GM23338 (cell line): ENCODE results near the gene LTBP2.

ENCODE experiments used
- CREB1 ChIP-seq: fragments of 250-450 bp; sonication (Bioruptor Pico); IDR thresholded peaks from 2 replicates; pipeline ENCODE4 v1.5.0; 2020; ENCODE audit warnings: low read depth, mild to moderate bottlenecking, moderate library complexity
- EZH2 ChIP-seq: fragments of 200-600 bp; sonication (generic); IDR thresholded peaks from one replicate; pipeline ENCODE4 v1.8.0; 2017; ENCODE audit warnings: antibody characterized with exemption, mild to moderate bottlenecking, low read depth; ENCODE audit not compliant: unreplicated experiment
- EZH2phosphoT487 ChIP-seq: fragments of 200-600 bp; sonication (generic); IDR thresholded peaks from one replicate; pipeline ENCODE4 v1.8.1; 2018; ENCODE audit warnings: antibody characterized with exemption; ENCODE audit not compliant: unreplicated experiment
- JUNB ChIP-seq: IDR thresholded peaks from one replicate; pipeline ENCODE4 v1.6.1; 2016; ENCODE audit warnings: antibody characterized with exemption; ENCODE audit not compliant: unreplicated experiment
- NANOG ChIP-seq: IDR thresholded peaks from 2 replicates; pipeline ENCODE4 v1.6.1; 2016; ENCODE audit warnings: antibody characterized with exemption, borderline replicate concordance
- POLR2AphosphoS5 ChIP-seq: IDR thresholded peaks from 2 replicates; pipeline ENCODE4 v1.6.1; 2016; ENCODE audit warnings: antibody characterized with exemption, low read depth
- STAT1 ChIP-seq: IDR thresholded peaks from one replicate; pipeline ENCODE4 v1.6.1; 2016; ENCODE audit warnings: antibody characterized with exemption; ENCODE audit not compliant: unreplicated experiment
- ZNF114 ChIP-seq: fragments of 250-450 bp; sonication (Bioruptor Pico); IDR thresholded peaks from 2 replicates; pipeline ENCODE4 v1.5.0; 2020; ENCODE audit warnings: mild to moderate bottlenecking, moderate library complexity
- ZNF331 ChIP-seq: fragments of 250-450 bp; sonication (Bioruptor Pico); IDR thresholded peaks from 2 replicates; pipeline ENCODE4 v1.5.0; 2020; ENCODE audit warnings: low read depth, mild to moderate bottlenecking, moderate library complexity
- TF ChIP-seq, protein P1 (sequence below), 2 experiments: fragments of 200-600 bp in 1 of 2; sonication (generic) in 1 of 2; conservative IDR thresholded peaks; 2 replicates each; pipeline versions ENCODE4 v1.5.1 to v1.6.1; 2016 to 2017; ENCODE audit warnings: antibody characterized with exemption in 2 of 2, low read depth in 2 of 2, mild to moderate bottlenecking in 2 of 2, moderate library complexity in 1 of 2
- TF ChIP-seq, protein P2 (sequence below): IDR thresholded peaks from one replicate; pipeline ENCODE4 v1.6.1; 2018; ENCODE audit warnings: antibody characterized with exemption; ENCODE audit not compliant: unreplicated experiment
- TF ChIP-seq, protein P3 (sequence below): IDR thresholded peaks from 2 replicates; pipeline ENCODE4 v1.6.1; 2016; ENCODE audit warnings: antibody characterized with exemption
- TF ChIP-seq, protein P4 (sequence below): fragments of 250-450 bp; sonication (Bioruptor Pico); IDR thresholded peaks from 2 replicates; pipeline ENCODE4 v1.5.0; 2020; ENCODE audit warnings: mild to moderate bottlenecking, moderate library complexity

DNA sequence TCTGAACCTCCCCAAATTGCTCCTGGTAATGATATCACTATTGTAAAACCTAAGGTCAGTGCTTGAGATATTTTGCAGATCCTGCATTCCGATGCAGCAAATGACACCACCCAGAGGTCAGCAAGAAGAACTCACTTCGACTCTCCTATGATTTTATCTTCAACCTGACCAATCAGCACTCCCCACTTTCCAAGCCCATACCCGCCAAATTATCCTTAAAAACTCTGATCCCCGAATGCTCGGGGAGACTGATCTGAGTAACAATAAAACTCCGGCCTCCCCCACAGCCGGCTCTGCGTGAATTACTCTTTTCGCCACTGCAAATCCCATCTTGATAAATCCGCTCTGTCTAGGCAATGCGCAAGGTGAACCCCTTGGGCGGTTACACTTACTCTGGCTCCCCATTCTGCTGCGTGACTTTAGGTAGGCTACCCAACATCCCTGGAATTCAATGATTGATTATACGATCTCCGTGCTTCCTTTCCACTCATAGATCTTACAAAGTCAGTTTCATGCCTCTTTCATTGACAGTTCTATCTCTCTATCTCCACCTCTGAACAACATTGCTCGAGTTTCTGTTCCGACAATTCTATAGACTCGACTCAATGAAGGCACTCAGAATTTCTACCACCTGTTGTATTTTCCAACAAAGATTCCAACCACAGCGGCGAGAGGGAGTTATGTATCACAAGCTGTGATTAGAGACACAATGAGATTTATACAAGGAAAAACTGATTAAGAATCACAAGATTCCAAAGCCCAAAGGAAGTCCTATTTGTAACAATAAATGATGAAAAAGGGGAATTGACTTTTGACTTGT is 119.9 kb downstream of the LTBP2 start:
- TF ChIP-seq EZH2 (no peak), CREB1 (CRISPR knock-in tag) (no peak), EZH2phosphoT487 (no peak), STAT1 (no peak), NANOG (no peak), POLR2AphosphoS5 (no peak), JUNB (no peak), ZNF331 (CRISPR knock-in tag) (no peak), ZNF114 (CRISPR knock-in tag) (no peak)
- TF ChIP-seq, protein P1, sequence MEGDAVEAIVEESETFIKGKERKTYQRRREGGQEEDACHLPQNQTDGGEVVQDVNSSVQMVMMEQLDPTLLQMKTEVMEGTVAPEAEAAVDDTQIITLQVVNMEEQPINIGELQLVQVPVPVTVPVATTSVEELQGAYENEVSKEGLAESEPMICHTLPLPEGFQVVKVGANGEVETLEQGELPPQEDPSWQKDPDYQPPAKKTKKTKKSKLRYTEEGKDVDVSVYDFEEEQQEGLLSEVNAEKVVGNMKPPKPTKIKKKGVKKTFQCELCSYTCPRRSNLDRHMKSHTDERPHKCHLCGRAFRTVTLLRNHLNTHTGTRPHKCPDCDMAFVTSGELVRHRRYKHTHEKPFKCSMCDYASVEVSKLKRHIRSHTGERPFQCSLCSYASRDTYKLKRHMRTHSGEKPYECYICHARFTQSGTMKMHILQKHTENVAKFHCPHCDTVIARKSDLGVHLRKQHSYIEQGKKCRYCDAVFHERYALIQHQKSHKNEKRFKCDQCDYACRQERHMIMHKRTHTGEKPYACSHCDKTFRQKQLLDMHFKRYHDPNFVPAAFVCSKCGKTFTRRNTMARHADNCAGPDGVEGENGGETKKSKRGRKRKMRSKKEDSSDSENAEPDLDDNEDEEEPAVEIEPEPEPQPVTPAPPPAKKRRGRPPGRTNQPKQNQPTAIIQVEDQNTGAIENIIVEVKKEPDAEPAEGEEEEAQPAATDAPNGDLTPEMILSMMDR (conservative IDR thresholded peaks at IDR 0.05; ENCODE audit: low read depth in 2 of 2), result peak; percentile 44 to 51
- TF ChIP-seq, protein P2, sequence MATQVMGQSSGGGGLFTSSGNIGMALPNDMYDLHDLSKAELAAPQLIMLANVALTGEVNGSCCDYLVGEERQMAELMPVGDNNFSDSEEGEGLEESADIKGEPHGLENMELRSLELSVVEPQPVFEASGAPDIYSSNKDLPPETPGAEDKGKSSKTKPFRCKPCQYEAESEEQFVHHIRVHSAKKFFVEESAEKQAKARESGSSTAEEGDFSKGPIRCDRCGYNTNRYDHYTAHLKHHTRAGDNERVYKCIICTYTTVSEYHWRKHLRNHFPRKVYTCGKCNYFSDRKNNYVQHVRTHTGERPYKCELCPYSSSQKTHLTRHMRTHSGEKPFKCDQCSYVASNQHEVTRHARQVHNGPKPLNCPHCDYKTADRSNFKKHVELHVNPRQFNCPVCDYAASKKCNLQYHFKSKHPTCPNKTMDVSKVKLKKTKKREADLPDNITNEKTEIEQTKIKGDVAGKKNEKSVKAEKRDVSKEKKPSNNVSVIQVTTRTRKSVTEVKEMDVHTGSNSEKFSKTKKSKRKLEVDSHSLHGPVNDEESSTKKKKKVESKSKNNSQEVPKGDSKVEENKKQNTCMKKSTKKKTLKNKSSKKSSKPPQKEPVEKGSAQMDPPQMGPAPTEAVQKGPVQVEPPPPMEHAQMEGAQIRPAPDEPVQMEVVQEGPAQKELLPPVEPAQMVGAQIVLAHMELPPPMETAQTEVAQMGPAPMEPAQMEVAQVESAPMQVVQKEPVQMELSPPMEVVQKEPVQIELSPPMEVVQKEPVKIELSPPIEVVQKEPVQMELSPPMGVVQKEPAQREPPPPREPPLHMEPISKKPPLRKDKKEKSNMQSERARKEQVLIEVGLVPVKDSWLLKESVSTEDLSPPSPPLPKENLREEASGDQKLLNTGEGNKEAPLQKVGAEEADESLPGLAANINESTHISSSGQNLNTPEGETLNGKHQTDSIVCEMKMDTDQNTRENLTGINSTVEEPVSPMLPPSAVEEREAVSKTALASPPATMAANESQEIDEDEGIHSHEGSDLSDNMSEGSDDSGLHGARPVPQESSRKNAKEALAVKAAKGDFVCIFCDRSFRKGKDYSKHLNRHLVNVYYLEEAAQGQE, result no peak
- TF ChIP-seq, protein P3, sequence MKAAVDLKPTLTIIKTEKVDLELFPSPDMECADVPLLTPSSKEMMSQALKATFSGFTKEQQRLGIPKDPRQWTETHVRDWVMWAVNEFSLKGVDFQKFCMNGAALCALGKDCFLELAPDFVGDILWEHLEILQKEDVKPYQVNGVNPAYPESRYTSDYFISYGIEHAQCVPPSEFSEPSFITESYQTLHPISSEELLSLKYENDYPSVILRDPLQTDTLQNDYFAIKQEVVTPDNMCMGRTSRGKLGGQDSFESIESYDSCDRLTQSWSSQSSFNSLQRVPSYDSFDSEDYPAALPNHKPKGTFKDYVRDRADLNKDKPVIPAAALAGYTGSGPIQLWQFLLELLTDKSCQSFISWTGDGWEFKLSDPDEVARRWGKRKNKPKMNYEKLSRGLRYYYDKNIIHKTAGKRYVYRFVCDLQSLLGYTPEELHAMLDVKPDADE, result no peak
- TF ChIP-seq, protein P4, sequence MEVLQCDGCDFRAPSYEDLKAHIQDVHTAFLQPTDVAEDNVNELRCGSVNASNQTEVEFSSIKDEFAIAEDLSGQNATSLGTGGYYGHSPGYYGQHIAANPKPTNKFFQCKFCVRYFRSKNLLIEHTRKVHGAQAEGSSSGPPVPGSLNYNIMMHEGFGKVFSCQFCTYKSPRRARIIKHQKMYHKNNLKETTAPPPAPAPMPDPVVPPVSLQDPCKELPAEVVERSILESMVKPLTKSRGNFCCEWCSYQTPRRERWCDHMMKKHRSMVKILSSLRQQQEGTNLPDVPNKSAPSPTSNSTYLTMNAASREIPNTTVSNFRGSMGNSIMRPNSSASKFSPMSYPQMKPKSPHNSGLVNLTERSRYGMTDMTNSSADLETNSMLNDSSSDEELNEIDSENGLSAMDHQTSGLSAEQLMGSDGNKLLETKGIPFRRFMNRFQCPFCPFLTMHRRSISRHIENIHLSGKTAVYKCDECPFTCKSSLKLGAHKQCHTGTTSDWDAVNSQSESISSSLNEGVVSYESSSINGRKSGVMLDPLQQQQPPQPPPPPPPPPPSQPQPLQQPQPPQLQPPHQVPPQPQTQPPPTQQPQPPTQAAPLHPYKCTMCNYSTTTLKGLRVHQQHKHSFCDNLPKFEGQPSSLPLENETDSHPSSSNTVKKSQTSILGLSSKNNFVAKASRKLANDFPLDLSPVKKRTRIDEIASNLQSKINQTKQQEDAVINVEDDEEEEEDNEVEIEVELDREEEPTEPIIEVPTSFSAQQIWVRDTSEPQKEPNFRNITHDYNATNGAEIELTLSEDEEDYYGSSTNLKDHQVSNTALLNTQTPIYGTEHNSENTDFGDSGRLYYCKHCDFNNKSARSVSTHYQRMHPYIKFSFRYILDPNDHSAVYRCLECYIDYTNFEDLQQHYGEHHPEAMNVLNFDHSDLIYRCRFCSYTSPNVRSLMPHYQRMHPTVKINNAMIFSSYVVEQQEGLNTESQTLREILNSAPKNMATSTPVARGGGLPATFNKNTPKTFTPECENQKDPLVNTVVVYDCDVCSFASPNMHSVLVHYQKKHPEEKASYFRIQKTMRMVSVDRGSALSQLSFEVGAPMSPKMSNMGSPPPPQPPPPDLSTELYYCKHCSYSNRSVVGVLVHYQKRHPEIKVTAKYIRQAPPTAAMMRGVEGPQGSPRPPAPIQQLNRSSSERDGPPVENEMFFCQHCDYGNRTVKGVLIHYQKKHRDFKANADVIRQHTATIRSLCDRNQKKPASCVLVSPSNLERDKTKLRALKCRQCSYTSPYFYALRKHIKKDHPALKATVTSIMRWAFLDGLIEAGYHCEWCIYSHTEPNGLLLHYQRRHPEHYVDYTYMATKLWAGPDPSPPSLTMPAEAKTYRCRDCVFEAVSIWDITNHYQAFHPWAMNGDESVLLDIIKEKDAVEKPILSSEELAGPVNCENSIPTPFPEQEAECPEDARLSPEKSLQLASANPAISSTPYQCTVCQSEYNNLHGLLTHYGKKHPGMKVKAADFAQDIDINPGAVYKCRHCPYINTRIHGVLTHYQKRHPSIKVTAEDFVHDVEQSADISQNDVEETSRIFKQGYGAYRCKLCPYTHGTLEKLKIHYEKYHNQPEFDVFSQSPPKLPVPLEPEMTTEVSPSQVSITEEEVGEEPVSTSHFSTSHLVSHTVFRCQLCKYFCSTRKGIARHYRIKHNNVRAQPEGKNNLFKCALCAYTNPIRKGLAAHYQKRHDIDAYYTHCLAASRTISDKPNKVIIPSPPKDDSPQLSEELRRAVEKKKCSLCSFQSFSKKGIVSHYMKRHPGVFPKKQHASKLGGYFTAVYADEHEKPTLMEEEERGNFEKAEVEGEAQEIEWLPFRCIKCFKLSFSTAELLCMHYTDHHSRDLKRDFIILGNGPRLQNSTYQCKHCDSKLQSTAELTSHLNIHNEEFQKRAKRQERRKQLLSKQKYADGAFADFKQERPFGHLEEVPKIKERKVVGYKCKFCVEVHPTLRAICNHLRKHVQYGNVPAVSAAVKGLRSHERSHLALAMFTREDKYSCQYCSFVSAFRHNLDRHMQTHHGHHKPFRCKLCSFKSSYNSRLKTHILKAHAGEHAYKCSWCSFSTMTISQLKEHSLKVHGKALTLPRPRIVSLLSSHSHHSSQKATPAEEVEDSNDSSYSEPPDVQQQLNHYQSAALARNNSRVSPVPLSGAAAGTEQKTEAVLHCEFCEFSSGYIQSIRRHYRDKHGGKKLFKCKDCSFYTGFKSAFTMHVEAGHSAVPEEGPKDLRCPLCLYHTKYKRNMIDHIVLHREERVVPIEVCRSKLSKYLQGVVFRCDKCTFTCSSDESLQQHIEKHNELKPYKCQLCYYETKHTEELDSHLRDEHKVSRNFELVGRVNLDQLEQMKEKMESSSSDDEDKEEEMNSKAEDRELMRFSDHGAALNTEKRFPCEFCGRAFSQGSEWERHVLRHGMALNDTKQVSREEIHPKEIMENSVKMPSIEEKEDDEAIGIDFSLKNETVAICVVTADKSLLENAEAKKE, result no peak
